HL-60/S4 treated with retinoic acid at 250 ng/mL for 4 days and 3 days (cell line): ENCODE measurements around the gene GRIP1.

Experiments
- in situ Hi-C: fragments of 300-500 bp; cut with MboI; formaldehyde crosslinking; loops from 2 replicates; pipeline ENCODE4 v1.7.0; 2022; ENCODE audit warnings: low sequenced_read_pairs

Gene GRIP1

GRCh38 chr12:66653796-66654195 lies 25.1 kb downstream of the GRIP1 start:
- in situ Hi-C loops: no loop called here

- in situ Hi-C loops: no loop called here
These were observed 30.7 kb downstream of the GRIP1 start for GRCh38 chr12:66648033-66648735.

GRCh38 chr12:66647034-66647691 lies 31.7 kb downstream of the GRIP1 start:
- in situ Hi-C loops: no loop called here

GRCh38 chr12:66644151-66644550 lies 34.7 kb downstream of the GRIP1 start:
- in situ Hi-C loops: no loop called here

GRCh38 chr12:66640691-66641460 lies 38.0 kb downstream of the GRIP1 start:
- in situ Hi-C loops: no loop called here

- in situ Hi-C loops: no loop called here
These were observed 40.2 kb downstream of the GRIP1 start for GRCh38 chr12:66638666-66639065.

GRCh38 chr12:66637699-66638301 lies 41.1 kb downstream of the GRIP1 start:
- in situ Hi-C loops: no loop called here

GRCh38 chr12:66636771-66637170 lies 42.1 kb downstream of the GRIP1 start:
- in situ Hi-C loops: no loop called here

- in situ Hi-C loops: no loop called here
These were observed 45.2 kb downstream of the GRIP1 start for GRCh38 chr12:66633676-66634075.

- in situ Hi-C loops: no loop called here
These were observed 49.6 kb downstream of the GRIP1 start for GRCh38 chr12:66629138-66629870.

- in situ Hi-C loops: no loop called here
These were observed 50.9 kb downstream of the GRIP1 start for GRCh38 chr12:66627988-66628317.

- in situ Hi-C loops: no loop called here
These were observed 51.4 kb downstream of the GRIP1 start for GRCh38 chr12:66627270-66627987.

- in situ Hi-C loops: no loop called here
These were observed 54.1 kb downstream of the GRIP1 start for GRCh38 chr12:66624806-66625205.

GRCh38 chr12:66623455-66623854 lies 55.4 kb downstream of the GRIP1 start:
- in situ Hi-C loops: no loop called here

- in situ Hi-C loops: no loop called here
These were observed 58.2 kb downstream of the GRIP1 start for GRCh38 chr12:66620688-66621087.

- in situ Hi-C loops: no loop called here
These were observed 58.9 kb downstream of the GRIP1 start for GRCh38 chr12:66620026-66620425.

- in situ Hi-C loops: no loop called here
These were observed 60.9 kb downstream of the GRIP1 start for GRCh38 chr12:66617991-66618390.

GRCh38 chr12:66612090-66612775 lies 66.6 kb downstream of the GRIP1 start:
- in situ Hi-C loops: no loop called here

- in situ Hi-C loops: no loop called here
These were observed 71.7 kb downstream of the GRIP1 start for GRCh38 chr12:66607147-66607546.

GRCh38 chr12:66605293-66605692 lies 73.6 kb downstream of the GRIP1 start:
- in situ Hi-C loops: no loop called here
